DND-41 (cell line): ENCODE measurements around the gene OR10J1.

ENCODE experiments used
- ATAC-seq: fragments of 200-7000 bp; cut with Tn5 transposase; 3 replicates; pipeline ENCODE4 v1.9.1; 2021; ENCODE audit warnings: low read depth; ENCODE audit not compliant: insufficient read depth
- DNase-seq: peaks from one replicate; pipeline ENCODE4 v3.0.0-alpha.2; 2020
- H2AFZ ChIP-seq: 2 replicates; pipeline ENCODE4 v1.6.0; 2012; ENCODE audit warnings: low read depth, low read length
- H3K27ac ChIP-seq: 2 replicates; pipeline ENCODE4 v1.5.1; 2012; ENCODE audit warnings: low read length, inconsistent platforms
- H3K27me3 ChIP-seq: fragments of 200-600 bp; sonication (generic); 2 replicates; pipeline ENCODE4 v1.6.0; 2012; ENCODE audit warnings: low read length, mild to moderate bottlenecking, inconsistent platforms; ENCODE audit not compliant: insufficient read depth, poor library complexity
- H3K36me3 ChIP-seq: 2 replicates; pipeline ENCODE4 v1.5.1; 2012; ENCODE audit warnings: low read length, inconsistent platforms; ENCODE audit not compliant: insufficient read depth
- H3K4me1 ChIP-seq: 2 replicates; pipeline ENCODE4 v1.5.1; 2012; ENCODE audit warnings: mild to moderate bottlenecking, low read length; ENCODE audit not compliant: insufficient read depth
- H3K4me2 ChIP-seq: 2 replicates; pipeline ENCODE4 v1.6.0; 2012; ENCODE audit warnings: mild to moderate bottlenecking, moderate library complexity, low read length, inconsistent platforms; ENCODE audit not compliant: insufficient read depth
- H3K4me3 ChIP-seq, 2 experiments: fragments of 200-600 bp in 1 of 2; shearing (Covaris generic) in 1 of 2; 2 replicates each; pipeline ENCODE4 v1.5.1; 2012 to 2016; ENCODE audit warnings: inconsistent platforms in 2 of 2, low read length in 2 of 2, mild to moderate bottlenecking in 2 of 2, low read depth in 1 of 2, moderate library complexity in 1 of 2
- H3K79me2 ChIP-seq: 2 replicates; pipeline ENCODE4 v1.6.0; 2012; ENCODE audit warnings: low read length, inconsistent platforms; ENCODE audit not compliant: insufficient read depth
- H3K9ac ChIP-seq: 2 replicates; pipeline ENCODE4 v1.6.0; 2012; ENCODE audit warnings: low read depth, mild to moderate bottlenecking, inconsistent platforms, low read length, moderate library complexity
- H3K9me3 ChIP-seq: 2 replicates; pipeline ENCODE4 v1.5.1; 2012; ENCODE audit warnings: low read length, moderate library complexity, mild to moderate bottlenecking, inconsistent platforms; ENCODE audit not compliant: insufficient read depth, severe bottlenecking
- H4K20me1 ChIP-seq: 2 replicates; pipeline ENCODE4 v1.6.0; 2012; ENCODE audit warnings: low read length; ENCODE audit not compliant: insufficient read depth
- CTCF ChIP-seq: IDR thresholded peaks from 2 replicates; pipeline ENCODE4 v1.5.1; 2012; ENCODE audit warnings: borderline replicate concordance, low read length, moderate library complexity, mild to moderate bottlenecking; ENCODE audit not compliant: poor library complexity, severe bottlenecking; ENCODE audit errors: extremely low read depth
- EZH2 ChIP-seq: IDR thresholded peaks from 3 replicates; pipeline ENCODE4 v1.6.1; 2012; ENCODE audit warnings: borderline replicate concordance, low read depth, mild to moderate bottlenecking, moderate library complexity, low read length, inconsistent platforms; ENCODE audit not compliant: severe bottlenecking

OR10J1 gene

GRCh38 chr1:159483501-159483900, 44.0 kb downstream of the OR10J1 start:
- H3K36me3 ChIP-seq = no peaks in the 10 kb centered on the region
- no peak overlapping the region for H3K27ac ChIP-seq
- no peak overlapping the region for H3K4me2 ChIP-seq
- H3K4me3 ChIP-seq = no peak overlapping the region
- no peaks in the 10 kb centered on the region for H3K79me2 ChIP-seq
- no peaks in the 10 kb centered on the region for H3K9me3 ChIP-seq
- H3K4me1 ChIP-seq = no peaks in the 10 kb centered on the region
- H3K9ac ChIP-seq = no peak overlapping the region
- DNase-seq (no peak), ATAC-seq (no peak)
- H4K20me1 ChIP-seq = no peaks in the 10 kb centered on the region
- no peak for TF ChIP-seq EZH2
- TF ChIP-seq CTCF = no peak
- no peaks in the 10 kb centered on the region for H3K27me3 ChIP-seq
- H2AFZ ChIP-seq = no peak overlapping the region
